Caco-2 (cell line): Measurements from ENCODE around the gene CCDC142. TPM values are rescaled to one million over a fixed set of nuclear protein-coding genes. Genes with fewer than 3 reads are reported as not detected.
A peak's percentile ranks its signal among the peaks of the same experiment; 100 is the strongest.

Experiments used
- BruUV-seq: library from RNA; stranded (reverse); fragments of 400-500 nt; replicated peaks from 2 replicates; lab custom pipeline; 2021; lab: Mats Ljungman, UMichigan
- CTCF ChIA-PET: fragments of 300-600 bp; sonication (Branson Sonifier 250); formaldehyde crosslinking; loops from one replicate; lab custom pipeline; 2022; ENCODE audit warnings: antibody characterized with exemption; lab: Charles Lee
- POLR2A ChIA-PET: fragments of 300-600 bp; sonication (Branson Sonifier 250); formaldehyde crosslinking; loops from one replicate; lab custom pipeline; 2022; ENCODE audit warnings: antibody characterized with exemption; lab: Charles Lee
- DNase-seq, 2 experiments: peaks; one replicate each; pipeline versions ENCODE4 v3.0.0 to v3.0.0-alpha.2; 2020 to 2022
- H3K27me3 ChIP-seq: replicated peaks from 2 replicates; pipeline ENCODE4 v1.6.0; 2011; ENCODE audit warnings: low read length; ENCODE audit not compliant: control insufficient read depth, insufficient read depth
- H3K36me3 ChIP-seq: 2 replicates; pipeline ENCODE4 v1.5.1; 2011; ENCODE audit warnings: low read length; ENCODE audit not compliant: control insufficient read depth, insufficient read depth
- H3K4me1 ChIP-seq: fragments of 250-450 bp; sonication (Bioruptor Pico); 2 replicates; pipeline ENCODE4 v1.5.1; 2020; ENCODE audit warnings: mild to moderate bottlenecking
- H3K4me3 ChIP-seq: 2 replicates; pipeline ENCODE4 v1.5.1; 2011; ENCODE audit warnings: low read depth, mild to moderate bottlenecking, control low read depth, low read length
- H3K9me3 ChIP-seq: fragments of 250-450 bp; sonication (Bioruptor Pico); 2 replicates; pipeline ENCODE4 v1.5.1; 2020; ENCODE audit warnings: mild to moderate bottlenecking, moderate library complexity
- H3K27ac Mint-ChIP-seq: one replicate; pipeline ENCODE4 v1.8.0; 2022; ENCODE audit warnings: mixed read lengths; ENCODE audit not compliant: unreplicated experiment
- H3K27me3 Mint-ChIP-seq: one replicate; pipeline ENCODE4 v1.8.0; 2022; ENCODE audit warnings: mixed read lengths; ENCODE audit not compliant: insufficient read depth, unreplicated experiment
- H3K36me3 Mint-ChIP-seq: one replicate; pipeline ENCODE4 v1.8.0; 2022; ENCODE audit warnings: mild to moderate bottlenecking, mixed read lengths; ENCODE audit not compliant: insufficient read depth, unreplicated experiment
- H3K4me1 Mint-ChIP-seq: one replicate; pipeline ENCODE4 v1.8.0; 2022; ENCODE audit warnings: low read depth, mixed read lengths; ENCODE audit not compliant: unreplicated experiment
- H3K4me3 Mint-ChIP-seq: one replicate; pipeline ENCODE4 v1.8.0; 2022; ENCODE audit warnings: mild to moderate bottlenecking, moderate library complexity, mixed read lengths; ENCODE audit not compliant: unreplicated experiment
- H3K9me3 Mint-ChIP-seq: one replicate; pipeline ENCODE4 v1.8.0; 2022; ENCODE audit warnings: mixed read lengths; ENCODE audit not compliant: unreplicated experiment
- CTCF ChIP-seq, 2 experiments: fragments of 200-600 bp in 1 of 2; IDR thresholded peaks; 1 replicate in 1 of 2; 2 replicates in 1 of 2; pipeline versions ENCODE4 v1.5.1 to v1.8.0; 2011 to 2022; ENCODE audit warnings: antibody characterized with exemption in 1 of 2, control low read depth in 1 of 2, inconsistent platforms in 1 of 2, low read depth in 1 of 2, low read length in 1 of 2, mild to moderate bottlenecking in 1 of 2, moderate library complexity in 1 of 2; ENCODE audit not compliant: insufficient read depth in 1 of 2, severe bottlenecking in 1 of 2, unreplicated experiment in 1 of 2
- intact Hi-C: fragments of 100-400 bp; cut with micrococcal nuclease; formaldehyde crosslinking; loops from one replicate; pipeline ENCODE4 v1.10.0; 2022; ENCODE audit not compliant: unreplicated experiment
- total RNA-seq: library from RNA; stranded (reverse); gene quantifications from 2 replicates; pipeline ENCODE4 v1.2.3, GENCODE V29; 2022

CCDC142 gene
- total RNA-seq, 1 experiment from 2014 or later: 39.0 TPM

GRCh38 chr2:74496997-74497776, 14.4 kb upstream of the CCDC142 start:
- Mint-ChIP-seq H3K27ac (no peak overlapping the region), H3K36me3 (peaks cover 30% of the 10 kb centered on the region), H3K4me3 (peak overlapping the region; percentile 96), H3K4me1 (peaks cover 11% of the 10 kb centered on the region), H3K27me3 (no peaks in the 10 kb centered on the region), H3K9me3 (no peaks in the 10 kb centered on the region)
- ChIA-PET CTCF (interaction anchor here (0.6 kb wide), 1 partner anchor 14 kb away, joined by 3 read pairs; the partner anchor contains the start of genes CCDC142 and TTC31), POLR2A (no interaction called here)
- H3K36me3 ChIP-seq: peaks cover 1% of the 10 kb centered on the region; the same call in 1 of the 2 replicates
- no TSS peak for BruUV-seq
- intact Hi-C loops: no loop called here
- H3K4me1 ChIP-seq: peaks cover 42% of the 10 kb centered on the region
- TF ChIP-seq CTCF (IDR thresholded peaks at IDR 0.05; ENCODE audit: insufficient read depth in 1 of 2, low read depth in 1 of 2, low read length in 1 of 2, severe bottlenecking in 1 of 2, unreplicated experiment in 1 of 2): no peak
- H3K4me3 ChIP-seq: peak overlapping the region; percentile 65
- DNase-seq: no peak
- no peaks in the 10 kb centered on the region for H3K9me3 ChIP-seq
- no peaks in the 10 kb centered on the region for H3K27me3 ChIP-seq

DNA sequence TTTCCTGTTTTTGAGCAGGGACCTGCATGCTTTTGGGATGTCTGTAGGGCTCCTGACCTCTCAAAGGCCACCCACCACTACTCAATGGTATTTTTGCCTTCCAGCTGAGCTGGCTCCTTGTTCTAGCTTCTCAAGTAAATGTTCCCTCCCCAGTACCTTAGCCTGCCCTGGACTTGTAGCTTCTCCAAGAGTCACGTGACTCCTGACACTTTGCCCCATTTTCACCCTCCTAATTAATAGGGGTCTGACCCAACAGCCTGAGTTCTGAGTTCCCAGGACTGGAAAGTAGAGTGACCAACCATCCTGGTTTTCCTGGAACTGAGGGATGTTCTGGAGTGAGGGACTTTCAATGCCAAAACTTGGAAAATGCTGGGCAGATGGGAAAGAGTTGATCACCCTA, 12.6 kb upstream of the CCDC142 start:
- Histone ChIP-seq H3K9me3 (no peaks in the 10 kb centered on the region), H3K27me3 (no peaks in the 10 kb centered on the region), H3K4me1 (peaks cover 35% of the 10 kb centered on the region), H3K4me3 (no peak overlapping the region), H3K36me3 (peaks cover 3% of the 10 kb centered on the region; the same call in 1 of the 2 replicates)
- intact Hi-C loops: no loop called here
- ChIA-PET CTCF (no interaction called here), POLR2A (interaction anchor here (0.9 kb wide), 1 partner anchor 37 kb away, joined by 3 read pairs; the partner anchor contains the start of gene WBP1)
- H3K36me3 Mint-ChIP-seq: peaks cover 44% of the 10 kb centered on the region
- no peaks in the 10 kb centered on the region for H3K4me1 Mint-ChIP-seq
- no peaks in the 10 kb centered on the region for H3K9me3 Mint-ChIP-seq
- no TSS peak for BruUV-seq
- no peak for TF ChIP-seq CTCF (IDR thresholded peaks at IDR 0.05; ENCODE audit: insufficient read depth in 1 of 2, low read depth in 1 of 2, low read length in 1 of 2, severe bottlenecking in 1 of 2, unreplicated experiment in 1 of 2)
- no peaks in the 10 kb centered on the region for H3K27me3 Mint-ChIP-seq
- no peak for DNase-seq
- no peak overlapping the region for H3K27ac Mint-ChIP-seq
- H3K4me3 Mint-ChIP-seq: no peak overlapping the region

DNA sequence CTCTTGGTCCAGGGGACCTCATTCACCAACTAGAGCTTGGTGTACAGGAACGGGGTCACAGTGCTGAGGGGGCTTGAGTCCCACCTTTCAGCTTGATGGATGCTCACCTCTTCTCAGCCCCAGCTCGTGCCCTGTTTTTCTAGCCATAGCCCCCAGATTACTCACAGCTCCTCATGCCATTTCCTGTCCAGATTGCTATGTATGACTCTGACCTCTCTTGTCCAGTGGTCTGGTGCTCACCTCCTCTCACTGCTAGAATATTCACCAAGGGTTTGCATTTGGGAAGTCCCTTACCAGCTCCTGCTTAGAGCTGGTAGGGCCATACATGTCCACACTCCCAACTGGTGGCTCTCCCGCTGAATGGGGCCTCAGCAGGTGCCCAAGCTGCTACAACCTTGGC, 10.7 kb upstream of the CCDC142 start:
- no peaks in the 10 kb centered on the region for H3K27me3 Mint-ChIP-seq
- BruUV-seq: no TSS peak
- no peak overlapping the region for H3K4me3 Mint-ChIP-seq

More for the DNA sequence above, 10.7 kb upstream of the CCDC142 start:
- POLR2A ChIA-PET: interaction anchor here (1.2 kb wide), 1 partner anchor 51 kb away, joined by 4 read pairs; no protein-coding TSS in a partner anchor
- H3K4me3 ChIP-seq: no peak overlapping the region
- intact Hi-C loops: no loop called here
- H3K9me3 ChIP-seq: no peaks in the 10 kb centered on the region
- CTCF ChIA-PET: interaction anchor here (0.6 kb wide), 1 partner anchor 11 kb away, joined by 3 read pairs; the partner anchor contains the start of genes CCDC142 and TTC31
- H3K4me1 Mint-ChIP-seq: peaks cover 10% of the 10 kb centered on the region
- H3K27me3 ChIP-seq: no peaks in the 10 kb centered on the region
- peaks cover 41% of the 10 kb centered on the region for H3K4me1 ChIP-seq
- DNase-seq: no peak
- no peak overlapping the region for H3K27ac Mint-ChIP-seq
- TF ChIP-seq CTCF (IDR thresholded peaks at IDR 0.05; ENCODE audit: insufficient read depth in 1 of 2, low read depth in 1 of 2, low read length in 1 of 2, severe bottlenecking in 1 of 2, unreplicated experiment in 1 of 2): no peak
- no peaks in the 10 kb centered on the region for H3K9me3 Mint-ChIP-seq
- H3K36me3 ChIP-seq: peaks cover 3% of the 10 kb centered on the region; the same call in 1 of the 2 replicates
- peaks cover 42% of the 10 kb centered on the region for H3K36me3 Mint-ChIP-seq
